ENCODE measurements around the gene TAOK2. TPM values are rescaled to one million over a fixed set of nuclear protein-coding genes. Genes with fewer than 3 reads are reported as not detected.

Gene TAOK2
- total RNA-seq, 2 donors from 2014 or later = 29.6 to 52.7 TPM

- no peaks in the 10 kb centered on the region for H3K9me3 Mint-ChIP-seq
- peak overlapping the region; percentile 82 to 85 for H3K27ac Mint-ChIP-seq
- no peak for ATAC-seq
- no peak for DNase-seq (ENCODE audit: low spot score in 2 of 2)
- no peaks in the 10 kb centered on the region for H3K36me3 Mint-ChIP-seq
These were observed 12.6 kb upstream of the TAOK2 start for GRCh38 chr16:29961127-29961478.

GRCh38 chr16:29961479-29962343 is 12.0 kb upstream of the TAOK2 start, which contains the start of gene TMEM219:
TMEM219 (plus strand) TSS chr16:29962079; CDS start chr16:29963144, 1,065 bp downstream.
- H3K36me3 Mint-ChIP-seq = no peaks in the 10 kb centered on the region

GRCh38 chr16:29962344-29962994 is 11.2 kb upstream of the TAOK2 start:
- H3K9me3 Mint-ChIP-seq = no peaks in the 10 kb centered on the region
- ATAC-seq (no peak), DNase-seq (ENCODE audit: low spot score in 2 of 2) (no peak)
- H3K36me3 Mint-ChIP-seq = no peaks in the 10 kb centered on the region
- peak overlapping the region; percentile 37 to 85 for H3K27ac Mint-ChIP-seq

More at GRCh38 chr16:29961479-29962343, 12.0 kb upstream of the TAOK2 start, which contains the start of gene TMEM219:
- peak; percentile 92 to 93 for ATAC-seq
- no peaks in the 10 kb centered on the region for H3K9me3 Mint-ChIP-seq
- H3K27ac Mint-ChIP-seq = peak within 1 kb of the TSS; percentile 82 to 85
- peak; percentile 94 to 97 for DNase-seq (ENCODE audit: low spot score in 2 of 2)

- ATAC-seq (no peak), DNase-seq (ENCODE audit: low spot score in 2 of 2) (no peak)
- Mint-ChIP-seq H3K9me3 (no peaks in the 10 kb centered on the region), H3K36me3 (peaks cover 0 to 3% of the 10 kb centered on the region in 2 donors), H3K27ac (peak overlapping the region; percentile 30 to 85)
These were observed 10.5 kb upstream of the TAOK2 start for GRCh38 chr16:29963021-29963743.

- Mint-ChIP-seq H3K36me3 (peaks cover 17 to 21% of the 10 kb centered on the region in 2 donors), H3K9me3 (peaks cover 5 to 6% of the 10 kb centered on the region in 2 donors), H3K27ac (peak overlapping the region in 1 of 2 donors; percentile 50)
- no peak for DNase-seq (ENCODE audit: low spot score in 2 of 2)
- no peak for ATAC-seq
These were observed 5.5 kb upstream of the TAOK2 start for GRCh38 chr16:29968205-29968604.

- H3K27ac Mint-ChIP-seq = no peak overlapping the region
- ATAC-seq (no peak), DNase-seq (ENCODE audit: low spot score in 2 of 2) (no peak)
- peaks cover 7 to 8% of the 10 kb centered on the region in 2 donors for H3K9me3 Mint-ChIP-seq
- peaks cover 29 to 38% of the 10 kb centered on the region in 2 donors for H3K36me3 Mint-ChIP-seq
These were observed 2.4 kb upstream of the TAOK2 start for GRCh38 chr16:29971304-29971703.

- ATAC-seq = no peak
These were observed 1.2 kb upstream of the TAOK2 start for GRCh38 chr16:29972500-29972899.

GRCh38 chr16:29972992-29973383 is 680 bp upstream of the TAOK2 start:
- Mint-ChIP-seq H3K9me3 (peaks cover 7 to 8% of the 10 kb centered on the region in 2 donors), H3K36me3 (peaks cover 29 to 38% of the 10 kb centered on the region in 2 donors), H3K27ac (peak overlapping the region in 1 of 2 donors; percentile 93)
- ATAC-seq (no peak), DNase-seq (ENCODE audit: low spot score in 2 of 2) (no peak)

More at GRCh38 chr16:29972500-29972899, 1.2 kb upstream of the TAOK2 start:
- H3K27ac Mint-ChIP-seq = no peak overlapping the region
- no peak for DNase-seq (ENCODE audit: low spot score in 2 of 2)
- H3K9me3 Mint-ChIP-seq = peaks cover 7 to 8% of the 10 kb centered on the region in 2 donors
- peaks cover 29 to 38% of the 10 kb centered on the region in 2 donors for H3K36me3 Mint-ChIP-seq

- peak in 1 of 2 donors; percentile 35 for ATAC-seq
- H3K36me3 Mint-ChIP-seq = peaks cover 22 to 29% of the 10 kb centered on the region in 2 donors
- DNase-seq (ENCODE audit: low spot score in 2 of 2) = no peak
- peak overlapping the region; percentile 93 to 95 for H3K27ac Mint-ChIP-seq
- peaks cover 7 to 8% of the 10 kb centered on the region in 2 donors for H3K9me3 Mint-ChIP-seq
These were observed 844 bp downstream of the TAOK2 start for GRCh38 chr16:29974291-29975133.

- peak overlapping the region in 1 of 2 donors; percentile 93 for H3K27ac Mint-ChIP-seq
- peaks cover 22 to 29% of the 10 kb centered on the region in 2 donors for H3K36me3 Mint-ChIP-seq
- no peak for DNase-seq (ENCODE audit: low spot score in 2 of 2)
- no peak for ATAC-seq
- H3K9me3 Mint-ChIP-seq = peaks cover 7 to 8% of the 10 kb centered on the region in 2 donors
These were observed 1.5 kb downstream of the TAOK2 start for GRCh38 chr16:29975134-29975538.

GRCh38 chr16:29975811-29976511 is 2.3 kb downstream of the TAOK2 start:
- H3K9me3 Mint-ChIP-seq = peaks cover 7 to 8% of the 10 kb centered on the region in 2 donors
- H3K27ac Mint-ChIP-seq = peak overlapping the region in 1 of 2 donors; percentile 93
- DNase-seq (ENCODE audit: low spot score in 2 of 2) (no peak), ATAC-seq (no peak)
- H3K36me3 Mint-ChIP-seq = peaks cover 22 to 29% of the 10 kb centered on the region in 2 donors

- peaks cover 17 to 29% of the 10 kb centered on the region in 2 donors for H3K36me3 Mint-ChIP-seq
- H3K27ac Mint-ChIP-seq = no peak overlapping the region
- H3K9me3 Mint-ChIP-seq = peaks cover 7 to 8% of the 10 kb centered on the region in 2 donors
- ATAC-seq (no peak), DNase-seq (ENCODE audit: low spot score in 2 of 2) (no peak)
These were observed 3.6 kb downstream of the TAOK2 start for GRCh38 chr16:29977063-29977825.

GRCh38 chr16:29978081-29978480 is 4.4 kb downstream of the TAOK2 start:
- H3K9me3 Mint-ChIP-seq = peaks cover 2 to 5% of the 10 kb centered on the region in 2 donors
- H3K27ac Mint-ChIP-seq = no peak overlapping the region
- H3K36me3 Mint-ChIP-seq = peaks cover 9 to 23% of the 10 kb centered on the region in 2 donors
- no peak for DNase-seq (ENCODE audit: low spot score in 2 of 2)
- no peak for ATAC-seq

- DNase-seq (ENCODE audit: low spot score in 2 of 2) (no peak), ATAC-seq (no peak)
- Mint-ChIP-seq H3K9me3 (no peaks in the 10 kb centered on the region), H3K27ac (no peak overlapping the region), H3K36me3 (peaks cover 3 to 20% of the 10 kb centered on the region in 2 donors)
These were observed 5.0 kb downstream of the TAOK2 start for GRCh38 chr16:29978564-29979270.
